MM.1S (cell line): ENCODE results near the gene TOPAZ1.

Experiments
- DNase-seq: peaks from one replicate; pipeline ENCODE4 v3.0.0-alpha.2; 2015
- H2AFZ ChIP-seq: fragments of 300-600 bp; sonication (generic); 2 replicates; pipeline ENCODE4 v1.6.0; 2016; ENCODE audit warnings: antibody characterized with exemption, low read length
- H3F3A ChIP-seq: fragments of 300-600 bp; sonication (generic); 2 replicates; pipeline ENCODE4 v1.6.1; 2016; ENCODE audit warnings: mild to moderate bottlenecking, antibody characterized with exemption, low read length, moderate library complexity, mixed read lengths; ENCODE audit not compliant: insufficient read depth
- H3K27ac ChIP-seq: fragments of 300-600 bp; sonication (generic); 2 replicates; pipeline ENCODE4 v1.5.1; 2016; ENCODE audit warnings: mild to moderate bottlenecking, low read length
- H3K27me3 ChIP-seq: fragments of 300-600 bp; sonication (generic); replicated peaks from 2 replicates; pipeline ENCODE4 v1.6.0; 2016; ENCODE audit warnings: low read length; ENCODE audit not compliant: insufficient read depth
- H3K36me3 ChIP-seq: fragments of 300-600 bp; sonication (generic); replicated peaks from 2 replicates; pipeline ENCODE4 v1.6.1; 2016; ENCODE audit warnings: mild to moderate bottlenecking, low read length, mixed read lengths; ENCODE audit not compliant: insufficient read depth
- H3K4me1 ChIP-seq: fragments of 300-600 bp; sonication (generic); 2 replicates; pipeline ENCODE4 v1.6.1; 2016; ENCODE audit warnings: low read length, mixed read lengths
- H3K4me2 ChIP-seq: fragments of 300-600 bp; sonication (generic); 2 replicates; pipeline ENCODE4 v1.6.0; 2016; ENCODE audit warnings: low read depth, low read length
- H3K4me3 ChIP-seq: fragments of 300-600 bp; sonication (generic); 2 replicates; pipeline ENCODE4 v1.5.1; 2016; ENCODE audit warnings: low read length, mixed read lengths
- H3K79me2 ChIP-seq: fragments of 300-600 bp; sonication (generic); 2 replicates; pipeline ENCODE4 v1.6.1; 2016; ENCODE audit warnings: mixed run types, low read length, mixed read lengths
- H3K9ac ChIP-seq: fragments of 300-600 bp; sonication (generic); 2 replicates; pipeline ENCODE4 v1.6.1; 2016; ENCODE audit warnings: low read length, mixed read lengths
- H3K9me2 ChIP-seq: fragments of 300-600 bp; sonication (generic); replicated peaks from 2 replicates; pipeline ENCODE4 v1.6.1; 2016; ENCODE audit warnings: mild to moderate bottlenecking, low read length, mixed read lengths; ENCODE audit not compliant: insufficient read depth
- H3K9me3 ChIP-seq: fragments of 300-600 bp; sonication (generic); replicated peaks from 2 replicates; pipeline ENCODE4 v1.6.1; 2016; ENCODE audit warnings: mild to moderate bottlenecking, low read length, mixed read lengths; ENCODE audit not compliant: insufficient read depth
- H4K20me1 ChIP-seq: fragments of 300-600 bp; sonication (generic); 2 replicates; pipeline ENCODE4 v1.6.1; 2016; ENCODE audit warnings: mild to moderate bottlenecking, low read length, moderate library complexity, mixed read lengths; ENCODE audit not compliant: insufficient read depth
- CTCF ChIP-seq: fragments of 300-600 bp; sonication (generic); IDR thresholded peaks from 2 replicates; pipeline ENCODE4 v1.5.1; 2016; ENCODE audit warnings: antibody characterized with exemption, low read length, mixed read lengths
- EZH2 ChIP-seq: fragments of 300-600 bp; sonication (generic); optimal IDR thresholded peaks from 2 replicates; pipeline ENCODE3; 2017; ENCODE audit warnings: low read depth, mild to moderate bottlenecking, antibody characterized with exemption, low read length, mixed read lengths
- EZH2phosphoT487 ChIP-seq: fragments of 300-600 bp; sonication (generic); IDR thresholded peaks from 2 replicates; pipeline ENCODE4 v1.6.1; 2018; ENCODE audit warnings: antibody characterized with exemption, low read length

TOPAZ1 gene

GRCh38 chr3:44337248-44337785, 95.6 kb downstream of the TOPAZ1 start:
- TF ChIP-seq EZH2phosphoT487: no peak
- TF ChIP-seq EZH2: no peak
- no peak for TF ChIP-seq CTCF
- no peaks in the 10 kb centered on the region for H3K9me2 ChIP-seq
- peak overlapping the region; percentile 97 for H3K9ac ChIP-seq
- no peak for DNase-seq
- no peaks in the 10 kb centered on the region for H4K20me1 ChIP-seq
- peaks cover 6% of the 10 kb centered on the region; the same call in 1 of the 2 replicates for H3F3A ChIP-seq
- H2AFZ ChIP-seq: peak overlapping the region; percentile 71
- H3K36me3 ChIP-seq: no peaks in the 10 kb centered on the region
- H3K4me1 ChIP-seq: peaks cover 7% of the 10 kb centered on the region; the same call in 1 of the 2 replicates
- no peak overlapping the region for H3K27ac ChIP-seq
- H3K27me3 ChIP-seq: no peaks in the 10 kb centered on the region
- H3K4me2 ChIP-seq: peak overlapping the region; percentile 82
- H3K4me3 ChIP-seq: peak overlapping the region; percentile 78
- peaks cover 20% of the 10 kb centered on the region for H3K79me2 ChIP-seq
- no peaks in the 10 kb centered on the region for H3K9me3 ChIP-seq

GRCh38 chr3:44338010-44338827, 96.5 kb downstream of the TOPAZ1 start, which contains the start of gene TCAIM:
TCAIM (plus strand) TSS chr3:44338766; CDS start chr3:44354783, 16,017 bp downstream.
- Histone ChIP-seq H3K4me2 (peak within 1 kb of the TSS; percentile 82), H4K20me1 (no peaks in the 10 kb centered on the region), H3K27me3 (no peaks in the 10 kb centered on the region), H3K27ac (peak within 1 kb of the TSS; percentile 89), H2AFZ (peak within 1 kb of the TSS; percentile 71), H3K79me2 (peaks cover 20% of the 10 kb centered on the region), H3K4me3 (peak within 1 kb of the TSS; percentile 78), H3K9me2 (no peaks in the 10 kb centered on the region), H3K36me3 (no peaks in the 10 kb centered on the region), H3K9me3 (no peaks in the 10 kb centered on the region), H3K4me1 (peaks cover 7% of the 10 kb centered on the region; the same call in 1 of the 2 replicates), H3F3A (peaks cover 6% of the 10 kb centered on the region; the same call in 1 of the 2 replicates), H3K9ac (peak within 1 kb of the TSS; percentile 97)
- no peak for TF ChIP-seq CTCF
- peak; percentile 98 for DNase-seq

- Histone ChIP-seq H3K9ac (peak overlapping the region; percentile 97), H3F3A (peaks cover 6% of the 10 kb centered on the region; the same call in 1 of the 2 replicates)
Observed at GRCh38 chr3:44338828-44339127, 97.1 kb downstream of the TOPAZ1 start.

More at GRCh38 chr3:44338828-44339127, 97.1 kb downstream of the TOPAZ1 start:
- Histone ChIP-seq H3K4me2 (peak overlapping the region; percentile 82), H3K27me3 (no peaks in the 10 kb centered on the region), H3K79me2 (peaks cover 20% of the 10 kb centered on the region), H3K27ac (peak overlapping the region; percentile 89; the same call in 1 of the 2 replicates), H3K9me3 (no peaks in the 10 kb centered on the region), H3K36me3 (no peaks in the 10 kb centered on the region), H3K9me2 (no peaks in the 10 kb centered on the region), H3K4me1 (peaks cover 7% of the 10 kb centered on the region; the same call in 1 of the 2 replicates), H2AFZ (peak overlapping the region; percentile 71), H3K4me3 (peak overlapping the region; percentile 78), H4K20me1 (no peaks in the 10 kb centered on the region)
- no peak for DNase-seq
- TF ChIP-seq EZH2phosphoT487: no peak
- TF ChIP-seq CTCF: no peak
- TF ChIP-seq EZH2: no peak
